A549 (cell line): ENCODE measurements around the gene PRSS57. TPM values are rescaled to one million over a fixed set of nuclear protein-coding genes. Genes with fewer than 3 reads are reported as not detected.
A peak's percentile ranks its signal among the peaks of the same experiment; 100 is the strongest.

Experiments
- ATAC-seq, 2 experiments: fragments of 200-7000 bp in 1 of 2; fragments of >200 bp in 1 of 2; cut with Nextera tagmentation in 1 of 2; cut with Tn5 transposase in 1 of 2; 3 replicates each; pipeline versions ENCODE4 v1.8.0 to v1.9.1; 2018 to 2020; ENCODE audit warnings: mild to moderate bottlenecking in 1 of 2, moderate library complexity in 1 of 2
- CTCF ChIA-PET: fragments of 300-600 bp; sonication (Branson Sonifier 250); formaldehyde crosslinking; extraction: SDS; loops from one replicate; lab custom pipeline; 2021; ENCODE audit warnings: antibody characterized with exemption, inconsistent platforms; lab: Yijun Ruan, JAX
- POLR2A ChIA-PET: fragments of 350-600 bp; formaldehyde crosslinking; extraction: SDS; loops from one replicate; lab custom pipeline; 2021; ENCODE audit warnings: antibody characterized with exemption, inconsistent platforms; lab: Yijun Ruan, JAX
- DNase-seq, 2 experiments: peaks; one replicate each; pipeline versions ENCODE4 v3.0.0 to v3.0.0-alpha.2; 2011 to 2016; ENCODE audit warnings: low read depth in 1 of 2, low spot score in 1 of 2
- FAIRE-seq: peaks from 2 replicates; lab custom pipeline; 2011; peaks lifted over from hg19 to GRCh38; lab: Jason Lieb, UNC
- H3K27ac ChIP-seq, 2 experiments: fragments of >200 bp; sonication (Bioruptor Twin); formaldehyde crosslinking; 3 replicates each; pipeline ENCODE4 v1.5.1; 2016 to 2017
- H3K4me1 ChIP-seq: fragments of >200 bp; sonication (Bioruptor Twin); formaldehyde crosslinking; 3 replicates; pipeline ENCODE4 v1.6.1; 2016
- H3K4me2 ChIP-seq: fragments of >200 bp; sonication (Bioruptor Twin); formaldehyde crosslinking; 3 replicates; pipeline ENCODE4 v1.6.1; 2016
- H3K4me3 ChIP-seq: fragments of >200 bp; sonication (Bioruptor Twin); formaldehyde crosslinking; 3 replicates; pipeline ENCODE4 v1.5.1; 2016
- H3K9me3 ChIP-seq: fragments of >200 bp; sonication (Bioruptor Twin); formaldehyde crosslinking; 3 replicates; pipeline ENCODE4 v1.6.1; 2016
- BHLHE40 ChIP-seq: IDR thresholded peaks from 2 replicates; pipeline ENCODE4 v1.6.1; 2012; ENCODE audit warnings: low read depth, low read length, inconsistent platforms
- CBX8 ChIP-seq: fragments of 200-600 bp; sonication (generic); IDR thresholded peaks from 2 replicates; pipeline ENCODE4 v1.6.1; 2016
- CEBPB ChIP-seq, 2 experiments: fragments of >200 bp in 1 of 2; sonication (Bioruptor Twin) in 1 of 2; formaldehyde crosslinking in 1 of 2; IDR thresholded peaks; 2 replicates each; pipeline ENCODE4 v1.6.1; 2012 to 2016
- EHMT2 ChIP-seq: fragments of 200-600 bp; sonication (generic); IDR thresholded peaks from 2 replicates; pipeline ENCODE4 v1.6.1; 2016; ENCODE audit warnings: antibody characterized with exemption, low read depth, mild to moderate bottlenecking, moderate library complexity
- ESRRA ChIP-seq: fragments of 150-350 bp; IDR thresholded peaks from 2 replicates; pipeline ENCODE4 v1.6.1; 2014; ENCODE audit warnings: mild to moderate bottlenecking, low read length, borderline replicate concordance
- FOXS1 ChIP-seq: fragments of 250-450 bp; sonication (Bioruptor Pico); IDR thresholded peaks from 2 replicates; pipeline ENCODE4 v1.5.0; 2020; ENCODE audit warnings: mild to moderate bottlenecking, moderate library complexity
- HDAC2 ChIP-seq: fragments of 200-600 bp; sonication (generic); IDR thresholded peaks from 2 replicates; pipeline ENCODE4 v1.6.1; 2016
- HEYL ChIP-seq: fragments of 250-450 bp; sonication (Bioruptor Pico); IDR thresholded peaks from 2 replicates; pipeline ENCODE4 v1.8.0; 2021; ENCODE audit warnings: mild to moderate bottlenecking, moderate library complexity
- HOXA7 ChIP-seq: fragments of 250-450 bp; sonication (Bioruptor Pico); IDR thresholded peaks from 2 replicates; pipeline ENCODE4 v1.5.0; 2020; ENCODE audit warnings: mild to moderate bottlenecking, moderate library complexity
- HOXB13 ChIP-seq: fragments of 250-450 bp; sonication (Bioruptor Pico); IDR thresholded peaks from 2 replicates; pipeline ENCODE4 v1.5.0; 2020; ENCODE audit warnings: low read depth, mild to moderate bottlenecking, moderate library complexity
- JUN ChIP-seq, 2 experiments: fragments of >200 bp; sonication (Bioruptor Twin); formaldehyde crosslinking; IDR thresholded peaks; 2 replicates in 1 of 2; 3 replicates in 1 of 2; pipeline ENCODE4 v1.6.1; 2016 to 2017
- KDM1A ChIP-seq: fragments of 200-600 bp; sonication (generic); IDR thresholded peaks from 2 replicates; pipeline ENCODE4 v1.6.1; 2016; ENCODE audit warnings: low read depth, mild to moderate bottlenecking
- KDM5A ChIP-seq: fragments of 200-600 bp; sonication (generic); IDR thresholded peaks from 2 replicates; pipeline ENCODE4 v1.6.1; 2016; ENCODE audit warnings: antibody characterized with exemption, mild to moderate bottlenecking
- MAFK ChIP-seq: fragments of 450-650 bp; IDR thresholded peaks from 2 replicates; pipeline ENCODE4 v1.6.1; 2014; ENCODE audit not compliant: partially characterized antibody
- MAZ ChIP-seq: fragments of 150-350 bp; IDR thresholded peaks from 2 replicates; pipeline ENCODE4 v1.6.1; 2014; ENCODE audit warnings: antibody characterized with exemption, low read depth, low read length, borderline replicate concordance
- NFE2L2 ChIP-seq: fragments of 150-350 bp; conservative IDR thresholded peaks from 2 replicates; pipeline ENCODE4 v1.6.1; 2014; ENCODE audit warnings: low read length
- NR3C1 ChIP-seq: fragments of >200 bp; sonication (Bioruptor Twin); formaldehyde crosslinking; IDR thresholded peaks from 3 replicates; pipeline ENCODE4 v1.6.1; 2017
- RFX5 ChIP-seq: fragments of 450-650 bp; IDR thresholded peaks from 2 replicates; pipeline ENCODE4 v1.7.1; 2014; ENCODE audit warnings: antibody characterized with exemption, mild to moderate bottlenecking, moderate library complexity
- SMC3 ChIP-seq: fragments of >200 bp; sonication (Bioruptor Twin); formaldehyde crosslinking; IDR thresholded peaks from 3 replicates; pipeline ENCODE4 v1.6.1; 2018; ENCODE audit warnings: inconsistent platforms
- SREBF2 ChIP-seq: fragments of 450-650 bp; IDR thresholded peaks from 2 replicates; pipeline ENCODE4 v1.6.1; 2014; ENCODE audit warnings: mild to moderate bottlenecking, moderate library complexity
- TFCP2L1 ChIP-seq: fragments of 250-450 bp; sonication (Bioruptor Pico); IDR thresholded peaks from 2 replicates; pipeline ENCODE4 v1.5.0; 2021; ENCODE audit warnings: mild to moderate bottlenecking
- USF2 ChIP-seq: fragments of 450-650 bp; IDR thresholded peaks from 2 replicates; pipeline ENCODE4 v1.6.1; 2014; ENCODE audit warnings: antibody characterized with exemption
- ZFP36 ChIP-seq: fragments of 450-650 bp; IDR thresholded peaks from 2 replicates; pipeline ENCODE4 v1.6.1; 2014; ENCODE audit warnings: borderline replicate concordance; ENCODE audit not compliant: partially characterized antibody
- WGBS: methylation state at CpG from one replicate; pipeline ENCODE4 v1.1.6; 2017; ENCODE audit errors: missing lambda C conversion rate; 5-methylcytosine and 5-hydroxymethylcytosine counted together
- polyA plus RNA-seq, 4 experiments: library from polyadenylated mRNA; depleted of rRNA in 3 of 4; stranded (reverse); fragments of >200 nt; fragmentation: RNase III in 1 of 4; extraction: RNeasy Plus Mini Kit Qiagen cat#74134 plus additional on column Dnase treatment in 1 of 4; gene quantifications; 2 replicates in 3 of 4; 3 replicates in 1 of 4; pipeline ENCODE4 v1.2.3, GENCODE V29; 2011 to 2017
- TF ChIP-seq, protein P1 (sequence below): fragments of >200 bp; sonication (Bioruptor Twin); formaldehyde crosslinking; IDR thresholded peaks from 2 replicates; pipeline ENCODE4 v1.6.1; 2016
- TF ChIP-seq, protein P2 (sequence below): IDR thresholded peaks from 2 replicates; pipeline ENCODE4 v1.6.1; 2012
- TF ChIP-seq, protein P3 (sequence below): fragments of 250-450 bp; sonication (Bioruptor Pico); IDR thresholded peaks from 2 replicates; pipeline ENCODE4 v1.5.0; 2020; ENCODE audit warnings: low read depth, mild to moderate bottlenecking, moderate library complexity

The PRSS57 gene
- polyA plus RNA-seq, 2 of the 4 experiments (the other 2 are of a cell fraction), result 0.10 TPM; not detected in 1

- FAIRE-seq (no peak), ATAC-seq (no peak), DNase-seq (no peak)
- Histone ChIP-seq H3K27ac (no peak overlapping the region), H3K4me1 (peaks cover 6% of the 10 kb centered on the region), H3K4me2 (no peak overlapping the region; the same call in 2 of the 3 replicates), H3K9me3 (no peaks in the 10 kb centered on the region), H3K4me3 (no peak overlapping the region)
- ChIA-PET CTCF (interaction anchor here (0.7 to 1.7 kb wide), 4 partner anchors 35 to 130 kb away, joined by 3 read pairs; partner anchors contain the start of gene FSTL3), POLR2A (interaction anchor here (0.6 kb wide), 1 partner anchor 17 kb away, joined by 3 read pairs; no protein-coding TSS in a partner anchor)
- 100% methylated on average over 1 of the region's 31 CpGs for WGBS
- TF ChIP-seq HEYL, result no peak
- TF ChIP-seq RFX5, result no peak
- TF ChIP-seq HOXB13, result no peak
- no peak for TF ChIP-seq CBX8
- TF ChIP-seq, protein P1, sequence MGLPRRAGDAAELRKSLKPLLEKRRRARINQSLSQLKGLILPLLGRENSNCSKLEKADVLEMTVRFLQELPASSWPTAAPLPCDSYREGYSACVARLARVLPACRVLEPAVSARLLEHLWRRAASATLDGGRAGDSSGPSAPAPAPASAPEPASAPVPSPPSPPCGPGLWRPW, result no peak
- TF ChIP-seq NFE2L2, result no peak
- TF ChIP-seq ESRRA, result no peak
- no peak for TF ChIP-seq ZFP36
- no peak for TF ChIP-seq SREBF2
- no peak for TF ChIP-seq FOXS1 (CRISPR knock-in tag)
- TF ChIP-seq CEBPB (IDR thresholded peaks at IDR 0.05), result no peak
- no peak for TF ChIP-seq TFCP2L1 (CRISPR knock-in tag)
- TF ChIP-seq JUN (IDR thresholded peaks at IDR 0.05), result no peak
- no peak for TF ChIP-seq MAZ
- TF ChIP-seq BHLHE40, result no peak
- TF ChIP-seq, protein P2, sequence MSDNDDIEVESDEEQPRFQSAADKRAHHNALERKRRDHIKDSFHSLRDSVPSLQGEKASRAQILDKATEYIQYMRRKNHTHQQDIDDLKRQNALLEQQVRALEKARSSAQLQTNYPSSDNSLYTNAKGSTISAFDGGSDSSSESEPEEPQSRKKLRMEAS, result no peak
Measured at GRCh38 chr19:640606-641189, 54.6 kb downstream of the PRSS57 start.

DNA sequence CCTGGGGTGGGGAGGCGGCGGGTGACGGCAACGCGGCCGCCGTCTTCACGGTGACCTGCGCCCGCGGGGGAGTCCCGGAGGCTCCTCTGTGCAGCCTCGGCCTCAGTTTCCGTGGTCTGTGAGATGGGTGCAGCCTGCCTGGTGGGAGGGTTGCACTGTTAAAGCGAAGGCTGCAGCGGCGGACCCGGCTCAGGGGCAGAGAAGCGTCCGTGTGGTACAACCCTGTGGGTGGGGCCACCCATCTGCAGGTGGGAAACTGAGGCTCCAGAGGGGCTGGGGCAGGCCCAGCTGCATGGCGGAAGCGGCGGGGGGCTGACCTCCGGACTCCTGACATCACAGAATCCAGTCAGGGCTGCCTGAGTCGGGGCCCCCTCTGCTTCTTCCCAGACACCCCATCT lies 55.1 kb downstream of the PRSS57 start:
- POLR2A ChIA-PET, result no interaction called here
- FAIRE-seq, result no peak
- Histone ChIP-seq H3K4me3 (peak overlapping the region; percentile 41), H3K9me3 (no peaks in the 10 kb centered on the region), H3K27ac (peak overlapping the region; percentile 38 to 82; a peak in 4 of 6 replicates), H3K4me1 (peaks cover 12% of the 10 kb centered on the region), H3K4me2 (peak overlapping the region; percentile 93)
- WGBS, result 72% methylated on average over 11 of the region's 25 CpGs
- TF ChIP-seq MAFK (no peak), HOXA7 (no peak), ZFP36 (no peak), HDAC2 (no peak), BHLHE40 (no peak), KDM5A (no peak), KDM1A (no peak), USF2 (no peak), EHMT2 (no peak), SMC3 (no peak), NR3C1 (no peak)
- TF ChIP-seq, protein P3, sequence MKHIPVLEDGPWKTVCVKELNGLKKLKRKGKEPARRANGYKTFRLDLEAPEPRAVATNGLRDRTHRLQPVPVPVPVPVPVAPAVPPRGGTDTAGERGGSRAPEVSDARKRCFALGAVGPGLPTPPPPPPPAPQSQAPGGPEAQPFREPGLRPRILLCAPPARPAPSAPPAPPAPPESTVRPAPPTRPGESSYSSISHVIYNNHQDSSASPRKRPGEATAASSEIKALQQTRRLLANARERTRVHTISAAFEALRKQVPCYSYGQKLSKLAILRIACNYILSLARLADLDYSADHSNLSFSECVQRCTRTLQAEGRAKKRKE (CRISPR knock-in tag), result no peak
- CTCF ChIA-PET, result interaction anchor here (1.5 kb wide), 1 partner anchor 57 kb away, joined by 3 read pairs; no protein-coding TSS in a partner anchor
- DNase-seq, result no peak
- ATAC-seq, result no peak
